Measurements from ENCODE around the gene PPFIA1. TPM values are rescaled to one million over a fixed set of nuclear protein-coding genes. Genes with fewer than 3 reads are reported as not detected.

PPFIA1 gene
- total RNA-seq, 6 donors from 2014 or later: 53.7 to 164 (median 83.3) TPM

DNA sequence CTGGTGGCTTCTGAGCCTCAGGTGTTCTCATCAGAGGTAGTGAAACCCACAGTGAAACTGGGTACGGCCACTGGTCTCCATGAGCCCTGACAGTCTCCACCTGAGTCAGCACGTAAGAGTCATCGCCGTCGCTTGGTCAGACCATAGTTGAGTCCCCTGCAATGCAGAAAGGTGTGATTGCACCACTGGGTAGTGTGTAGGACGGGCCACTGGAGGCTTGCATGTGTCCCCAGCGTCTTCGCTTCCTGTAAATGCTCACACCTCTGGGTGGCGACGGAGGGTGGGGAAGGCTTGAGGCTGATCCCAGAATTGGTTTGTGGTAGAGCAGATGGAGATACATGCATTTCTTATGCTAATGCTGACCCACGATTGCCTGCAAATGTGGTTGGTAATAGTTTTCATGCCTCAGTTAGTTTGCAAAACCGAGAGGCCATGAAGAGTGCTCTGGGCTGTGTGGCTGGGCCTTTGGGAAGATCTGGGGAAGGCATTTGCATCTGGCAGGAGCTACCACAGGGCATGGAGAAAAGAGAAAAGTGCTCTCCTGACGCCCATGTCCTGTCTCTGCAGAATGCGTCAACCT is 154.4 kb downstream of the PPFIA1 start:
- TF ChIP-seq, protein P1, sequence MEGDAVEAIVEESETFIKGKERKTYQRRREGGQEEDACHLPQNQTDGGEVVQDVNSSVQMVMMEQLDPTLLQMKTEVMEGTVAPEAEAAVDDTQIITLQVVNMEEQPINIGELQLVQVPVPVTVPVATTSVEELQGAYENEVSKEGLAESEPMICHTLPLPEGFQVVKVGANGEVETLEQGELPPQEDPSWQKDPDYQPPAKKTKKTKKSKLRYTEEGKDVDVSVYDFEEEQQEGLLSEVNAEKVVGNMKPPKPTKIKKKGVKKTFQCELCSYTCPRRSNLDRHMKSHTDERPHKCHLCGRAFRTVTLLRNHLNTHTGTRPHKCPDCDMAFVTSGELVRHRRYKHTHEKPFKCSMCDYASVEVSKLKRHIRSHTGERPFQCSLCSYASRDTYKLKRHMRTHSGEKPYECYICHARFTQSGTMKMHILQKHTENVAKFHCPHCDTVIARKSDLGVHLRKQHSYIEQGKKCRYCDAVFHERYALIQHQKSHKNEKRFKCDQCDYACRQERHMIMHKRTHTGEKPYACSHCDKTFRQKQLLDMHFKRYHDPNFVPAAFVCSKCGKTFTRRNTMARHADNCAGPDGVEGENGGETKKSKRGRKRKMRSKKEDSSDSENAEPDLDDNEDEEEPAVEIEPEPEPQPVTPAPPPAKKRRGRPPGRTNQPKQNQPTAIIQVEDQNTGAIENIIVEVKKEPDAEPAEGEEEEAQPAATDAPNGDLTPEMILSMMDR (IDR thresholded peaks at IDR 0.05): no peak
- no peak for TF ChIP-seq EP300 (IDR thresholded peaks at IDR 0.05)
- no peak for TF ChIP-seq POLR2AphosphoS5 (IDR thresholded peaks at IDR 0.05)
- TF ChIP-seq POLR2A (IDR thresholded peaks at IDR 0.05): no peak
- 91 to 93% methylated on average over 10 to 14 of the region's 14 CpGs for WGBS, 2 donors

DNA sequence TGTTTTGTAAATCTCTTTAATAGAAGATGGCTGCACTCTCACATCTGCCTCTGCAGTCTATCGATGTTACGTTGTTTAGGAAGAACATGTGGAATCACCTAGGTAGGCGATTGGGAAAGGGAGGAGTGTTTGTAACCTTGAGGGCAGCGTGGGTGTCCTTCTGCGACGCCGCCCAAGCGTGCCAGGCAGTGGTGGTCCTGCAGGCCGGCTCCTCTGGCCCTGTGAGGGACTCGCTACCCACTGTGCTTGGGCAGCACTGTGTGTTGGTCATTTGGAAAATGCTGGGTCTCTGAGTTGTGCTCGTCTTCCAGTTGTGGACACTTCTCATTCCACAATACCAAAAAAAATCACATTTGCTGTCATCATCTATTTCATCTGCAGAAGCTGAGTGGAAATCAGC is 156.9 kb downstream of the PPFIA1 start:
- DNase-seq (no peak), ATAC-seq (ENCODE audit: low FRiP score in 2 of 2) (no peak)
- Histone ChIP-seq H3K36me3 (peaks cover 7 to 97% (median 78%) of the 10 kb centered on the region in 4 donors), H3K9me3 (no peaks in the 10 kb centered on the region), H3K27ac (no peak overlapping the region), H3K4me1 (peaks cover 0 to 4% (median 2%) of the 10 kb centered on the region in 4 donors), H3K4me3 (no peak overlapping the region), H3K27me3 (no peaks in the 10 kb centered on the region)
- WGBS, 2 donors: 92 to 95% methylated on average over 11 of the region's 11 CpGs
- TF ChIP-seq EP300 (IDR thresholded peaks at IDR 0.05) (no peak), POLR2AphosphoS5 (IDR thresholded peaks at IDR 0.05) (no peak), POLR2A (IDR thresholded peaks at IDR 0.05) (no peak)
- TF ChIP-seq, protein P1 (IDR thresholded peaks at IDR 0.05): no peak

More for the DNA sequence above, 154.4 kb downstream of the PPFIA1 start:
- H3K27me3 ChIP-seq: no peaks in the 10 kb centered on the region
- H3K4me3 ChIP-seq: no peak overlapping the region
- H3K9me3 ChIP-seq: no peaks in the 10 kb centered on the region
- DNase-seq: no peak
- ATAC-seq (ENCODE audit: low FRiP score in 2 of 2): no peak
- peaks cover 0 to 4% (median 2%) of the 10 kb centered on the region in 4 donors for H3K4me1 ChIP-seq
- H3K27ac ChIP-seq: no peak overlapping the region
- H3K36me3 ChIP-seq: peaks cover 15 to 97% (median 78%) of the 10 kb centered on the region in 4 donors

DNA sequence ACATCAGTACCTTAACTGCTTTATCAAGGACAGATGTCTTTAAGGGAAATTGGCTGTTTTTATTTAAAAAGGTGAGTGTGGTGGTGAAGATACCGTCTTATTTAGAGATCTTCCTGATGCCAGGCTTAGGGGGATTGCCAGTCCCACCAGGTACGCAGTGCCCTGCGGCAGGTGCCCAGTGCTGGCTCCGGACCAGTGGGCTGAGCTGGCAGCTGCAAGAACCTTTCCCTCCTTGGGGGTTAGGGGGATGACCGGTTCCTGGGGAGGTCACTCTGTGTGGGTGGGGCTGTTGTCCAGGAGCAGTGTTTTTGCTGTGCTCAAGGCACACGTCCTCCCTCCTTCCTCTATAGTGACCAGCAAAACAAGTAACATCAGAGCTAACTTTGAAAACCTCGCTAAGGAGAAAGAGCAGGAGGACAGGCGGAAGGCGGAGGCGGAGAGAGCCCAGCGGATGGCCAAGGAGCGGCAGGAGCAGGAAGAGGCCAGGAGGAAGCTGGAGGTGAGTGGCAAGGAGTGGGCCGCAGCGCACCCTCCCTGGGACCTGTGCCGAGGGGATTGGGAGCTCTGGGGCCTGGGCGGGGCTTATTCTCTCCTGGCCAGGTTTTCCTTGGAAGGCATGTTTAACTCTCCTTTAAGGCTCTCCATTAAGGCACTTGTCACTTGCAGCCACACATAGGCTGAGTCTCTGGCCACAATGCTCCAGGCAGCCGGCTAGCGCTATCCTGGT is 158.4 kb downstream of the PPFIA1 start:
- H3K36me3 ChIP-seq: peaks cover 10 to 97% (median 76%) of the 10 kb centered on the region in 4 donors
- ATAC-seq (ENCODE audit: low FRiP score in 2 of 2) (no peak), DNase-seq (no peak)
- H3K27me3 ChIP-seq: no peaks in the 10 kb centered on the region
- WGBS, 2 donors: 96 to 97% methylated on average over 16 to 18 of the region's 18 CpGs
- H3K27ac ChIP-seq: no peak overlapping the region
- H3K4me1 ChIP-seq: peaks cover 0 to 3% (median 1%) of the 10 kb centered on the region in 4 donors
- no peak overlapping the region for H3K4me3 ChIP-seq
- TF ChIP-seq, protein P1 (IDR thresholded peaks at IDR 0.05): no peak
- TF ChIP-seq POLR2AphosphoS5 (IDR thresholded peaks at IDR 0.05) (no peak), EP300 (IDR thresholded peaks at IDR 0.05) (no peak), POLR2A (IDR thresholded peaks at IDR 0.05) (no peak)
- H3K9me3 ChIP-seq: no peaks in the 10 kb centered on the region

DNA sequence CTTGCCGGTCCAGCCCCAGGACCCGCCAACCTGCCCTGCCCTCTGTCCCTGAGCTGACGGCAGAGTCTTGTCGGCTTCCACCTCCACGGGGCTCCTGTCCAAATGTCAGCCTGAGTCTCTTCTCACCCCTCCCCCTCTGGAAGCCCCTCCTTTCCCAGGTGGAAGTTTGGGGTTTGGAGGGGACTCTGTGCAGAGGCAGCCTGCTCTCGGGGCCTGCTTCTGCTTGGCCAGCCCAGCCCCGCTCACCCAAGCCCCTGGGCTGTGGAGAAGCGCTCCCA is 158.9 kb downstream of the PPFIA1 start:
- 80 to 100% methylated on average over 1 to 5 of the region's 8 CpGs for WGBS, 2 donors
- Histone ChIP-seq H3K36me3 (peaks cover 10 to 97% (median 77%) of the 10 kb centered on the region in 4 donors), H3K4me1 (no peaks in the 10 kb centered on the region), H3K27me3 (no peaks in the 10 kb centered on the region), H3K9me3 (no peaks in the 10 kb centered on the region), H3K4me3 (no peak overlapping the region), H3K27ac (no peak overlapping the region)
- no peak for TF ChIP-seq EP300 (IDR thresholded peaks at IDR 0.05)
- no peak for TF ChIP-seq POLR2AphosphoS5 (IDR thresholded peaks at IDR 0.05)
- no peak for TF ChIP-seq POLR2A (IDR thresholded peaks at IDR 0.05)
- TF ChIP-seq, protein P1 (IDR thresholded peaks at IDR 0.05): no peak
- DNase-seq: no peak
- ATAC-seq (ENCODE audit: low FRiP score in 2 of 2): no peak

All from upper lobe of left lung (tissue), 6 donors.